Activated naive CD4-positive, alpha-beta T cell treated with anti-CD3 and anti-CD28 coated beads, Interleukin-2, amount 50 U/mL, for 24 hours (primary cell): ENCODE data around the gene SLC15A1.
"Not testable (repeated sequence)": the region's sequence is repeated elsewhere in the genome, so short reads cannot be mapped to it uniquely, and the experiment has no call there.

Experiments used
- H3K27ac Mint-ChIP-seq: one replicate; pipeline ENCODE4 v1.8.0; 2021; ENCODE audit warnings: mild to moderate bottlenecking, mixed read lengths
- H3K27me3 Mint-ChIP-seq: one replicate; pipeline ENCODE4 v1.8.0; 2021; ENCODE audit warnings: mixed read lengths
- H3K36me3 Mint-ChIP-seq: one replicate; pipeline ENCODE4 v1.8.0; 2021; ENCODE audit warnings: mixed read lengths
- H3K4me1 Mint-ChIP-seq: one replicate; pipeline ENCODE4 v1.8.0; 2021; ENCODE audit warnings: mixed read lengths
- H3K4me3 Mint-ChIP-seq: one replicate; pipeline ENCODE4 v1.8.0; 2021; ENCODE audit warnings: mild to moderate bottlenecking, mixed read lengths
- H3K9me3 Mint-ChIP-seq: one replicate; pipeline ENCODE4 v1.8.0; 2021; ENCODE audit warnings: mixed read lengths

SLC15A1 gene

DNA sequence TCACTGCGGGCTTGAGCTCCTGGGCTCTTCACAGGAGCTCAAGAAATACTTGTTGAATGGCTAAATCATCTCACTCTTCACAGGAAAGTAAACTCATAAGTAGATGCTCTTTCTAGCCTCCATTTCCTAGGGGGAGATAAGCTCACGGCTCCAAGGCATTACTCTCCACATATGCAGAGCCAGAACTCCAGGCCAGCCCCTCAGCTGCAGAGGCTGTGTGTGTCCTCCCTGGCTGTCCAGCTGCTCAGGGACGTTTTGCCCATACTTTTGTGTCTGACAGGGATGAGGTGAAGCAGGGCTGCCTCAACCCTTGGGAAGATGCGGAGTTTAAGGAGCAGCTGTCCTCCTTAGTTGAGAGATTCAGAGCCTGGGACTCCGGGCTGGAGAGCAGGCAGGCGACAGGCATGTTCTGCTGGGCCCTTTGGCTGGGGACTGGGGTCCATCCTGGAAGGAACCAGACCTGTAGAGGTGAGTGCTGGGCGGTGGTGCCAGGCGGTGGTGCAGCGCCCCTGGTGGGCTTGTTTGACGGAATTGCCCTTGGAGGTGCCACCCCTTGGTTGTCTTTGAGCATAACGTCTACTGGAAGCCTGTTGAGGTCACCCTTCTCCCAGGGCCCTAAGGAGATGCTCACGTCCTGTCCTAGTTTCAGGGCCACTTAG, 20.5 kb upstream of the SLC15A1 start:
- Mint-ChIP-seq H3K36me3 (no peaks in the 10 kb centered on the region), H3K4me3 (no peak overlapping the region), H3K9me3 (no peaks in the 10 kb centered on the region), H3K4me1 (no peaks in the 10 kb centered on the region), H3K27ac (no peak overlapping the region), H3K27me3 (peaks cover 10% of the 10 kb centered on the region)

DNA sequence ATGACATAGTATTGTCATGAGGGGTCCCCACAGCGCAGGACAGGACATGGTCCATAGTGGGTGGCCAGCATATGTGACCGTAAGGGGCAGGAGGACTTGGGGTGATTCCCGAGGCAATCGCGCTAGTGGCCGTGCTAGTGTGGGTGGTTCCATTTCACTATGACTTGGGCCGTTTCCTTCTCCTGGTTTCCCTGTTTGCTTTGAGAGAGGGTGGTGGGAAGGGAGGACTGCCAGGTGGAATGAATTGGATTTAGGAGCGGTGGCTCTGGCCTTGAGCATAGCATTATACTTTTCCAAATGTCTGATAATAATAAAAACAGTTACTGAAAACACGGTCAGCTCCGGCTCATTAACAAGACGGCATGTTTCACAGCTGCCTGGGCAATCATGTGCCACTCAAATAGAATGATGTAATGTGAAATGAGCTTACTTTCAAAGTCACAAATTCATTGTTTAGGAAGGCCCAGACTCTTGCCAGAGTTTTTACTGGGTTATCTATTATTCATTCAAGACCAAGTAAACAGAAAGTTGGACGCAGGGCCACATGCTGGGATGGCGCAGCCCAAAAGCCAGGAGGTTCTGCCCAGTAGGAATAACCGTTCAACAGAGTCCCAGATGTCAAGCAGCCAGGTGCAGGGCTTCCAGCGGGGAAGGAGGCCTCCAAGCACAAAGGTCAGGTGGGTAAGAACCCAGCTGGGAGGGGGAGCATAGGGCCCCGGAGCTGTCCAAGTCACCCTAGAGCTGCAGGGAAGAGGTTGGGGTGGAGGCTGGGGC, 19.6 kb upstream of the SLC15A1 start:
- peaks cover 7% of the 10 kb centered on the region for H3K27me3 Mint-ChIP-seq
- H3K36me3 Mint-ChIP-seq, result no peaks in the 10 kb centered on the region
- no peaks in the 10 kb centered on the region for H3K4me1 Mint-ChIP-seq

DNA sequence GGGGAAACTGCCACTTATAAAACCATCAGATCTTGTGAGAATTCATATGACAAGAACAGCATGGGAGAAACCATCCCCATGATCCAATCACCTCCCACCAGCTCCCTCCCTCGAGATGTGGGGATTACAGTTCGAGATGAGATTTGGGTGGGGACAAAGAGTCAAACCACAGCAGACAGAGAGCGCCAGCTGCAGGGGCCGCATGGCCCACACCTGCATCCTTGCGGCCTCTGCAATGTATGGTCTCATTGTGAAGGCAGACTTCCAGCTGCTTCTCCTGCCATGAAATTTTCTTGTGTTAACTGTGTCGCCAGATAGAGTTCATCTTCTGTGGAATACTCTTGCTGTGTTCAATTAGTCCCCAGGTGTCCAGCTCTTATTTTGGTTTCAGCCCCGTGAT, 17.3 kb upstream of the SLC15A1 start:
- Mint-ChIP-seq H3K4me1 (no peaks in the 10 kb centered on the region), H3K36me3 (no peaks in the 10 kb centered on the region), H3K27me3 (peaks cover 11% of the 10 kb centered on the region), H3K27ac (no peak overlapping the region), H3K4me3 (no peak overlapping the region), H3K9me3 (no peaks in the 10 kb centered on the region)

More for the DNA sequence above, 19.6 kb upstream of the SLC15A1 start:
- H3K27ac Mint-ChIP-seq, result no peak overlapping the region
- no peak overlapping the region for H3K4me3 Mint-ChIP-seq
- H3K9me3 Mint-ChIP-seq, result no peaks in the 10 kb centered on the region

DNA sequence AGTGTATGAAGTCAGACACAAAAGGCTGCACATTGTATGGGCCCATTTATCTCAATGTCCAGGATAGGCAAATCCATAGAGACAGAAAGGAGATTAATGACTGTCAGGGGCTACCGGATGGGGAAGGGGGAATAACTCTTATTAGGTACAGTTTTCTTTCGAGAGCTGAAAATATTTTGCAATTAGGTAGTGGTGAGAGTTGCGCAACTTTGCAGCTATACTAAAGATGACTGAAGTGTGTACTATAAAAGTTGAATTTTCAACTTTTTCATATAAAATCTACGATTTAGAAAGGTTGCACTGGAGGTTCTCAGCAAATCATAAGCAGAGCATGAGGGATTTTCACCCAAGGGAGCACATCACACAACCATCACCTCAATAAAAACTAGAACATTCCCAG, 16.1 kb upstream of the SLC15A1 start:
- Mint-ChIP-seq H3K36me3 (no peaks in the 10 kb centered on the region), H3K4me3 (no peak overlapping the region), H3K9me3 (no peaks in the 10 kb centered on the region), H3K4me1 (no peaks in the 10 kb centered on the region), H3K27ac (no peak overlapping the region), H3K27me3 (peaks cover 12% of the 10 kb centered on the region)

DNA sequence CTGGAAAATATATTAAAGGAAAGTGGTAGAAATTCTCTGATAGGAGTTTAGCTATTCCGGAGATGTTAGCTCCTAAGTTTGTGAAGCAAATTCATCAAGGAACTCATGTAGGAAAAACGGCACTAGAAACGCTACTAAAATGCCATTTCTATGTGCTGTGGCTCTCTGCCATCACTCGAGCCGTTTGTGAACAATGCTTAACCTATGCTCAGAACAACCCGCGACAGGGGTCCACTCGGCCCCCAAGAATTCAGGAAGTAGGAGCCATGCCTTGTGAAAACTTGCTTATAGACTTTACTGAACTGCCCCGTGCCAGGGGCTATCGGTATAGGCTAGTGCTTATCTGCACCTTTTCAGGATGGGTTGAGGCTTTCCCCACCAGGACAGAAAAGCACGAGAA, 14.2 kb upstream of the SLC15A1 start:
- no peak overlapping the region for H3K27ac Mint-ChIP-seq
- no peaks in the 10 kb centered on the region for H3K36me3 Mint-ChIP-seq
- H3K27me3 Mint-ChIP-seq, result peaks cover 12% of the 10 kb centered on the region
- H3K9me3 Mint-ChIP-seq, result no peaks in the 10 kb centered on the region
- no peak overlapping the region for H3K4me3 Mint-ChIP-seq
- no peaks in the 10 kb centered on the region for H3K4me1 Mint-ChIP-seq

DNA sequence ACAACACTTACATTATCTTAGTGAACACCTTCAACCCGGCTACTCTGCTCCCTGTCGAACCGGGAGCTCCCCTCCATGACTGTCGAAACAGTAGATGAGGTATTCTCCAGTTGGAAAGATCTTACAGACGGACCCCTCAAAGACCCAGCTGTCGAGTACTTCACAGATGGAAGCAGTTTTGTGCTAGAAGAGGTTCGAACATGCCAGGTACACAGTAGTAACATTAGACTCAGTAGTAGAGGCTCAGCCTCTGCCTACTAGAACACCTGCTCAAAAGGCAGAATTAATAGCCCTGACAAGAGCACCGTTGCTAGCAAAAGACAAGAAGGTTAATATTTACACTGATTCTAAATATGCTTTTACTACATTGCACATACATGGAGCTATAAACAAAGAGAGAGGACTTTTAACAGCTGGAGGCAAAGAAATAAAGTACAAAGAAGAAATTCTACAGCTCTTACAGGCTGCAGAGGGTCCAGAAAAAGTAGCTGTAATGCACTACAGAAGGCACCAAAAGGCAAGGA, 13.6 kb upstream of the SLC15A1 start:
- Mint-ChIP-seq H3K27ac (no peak overlapping the region), H3K36me3 (no peaks in the 10 kb centered on the region), H3K9me3 (peaks cover 2% of the 10 kb centered on the region), H3K4me3 (no peak overlapping the region), H3K4me1 (no peaks in the 10 kb centered on the region), H3K27me3 (peaks cover 12% of the 10 kb centered on the region)

DNA sequence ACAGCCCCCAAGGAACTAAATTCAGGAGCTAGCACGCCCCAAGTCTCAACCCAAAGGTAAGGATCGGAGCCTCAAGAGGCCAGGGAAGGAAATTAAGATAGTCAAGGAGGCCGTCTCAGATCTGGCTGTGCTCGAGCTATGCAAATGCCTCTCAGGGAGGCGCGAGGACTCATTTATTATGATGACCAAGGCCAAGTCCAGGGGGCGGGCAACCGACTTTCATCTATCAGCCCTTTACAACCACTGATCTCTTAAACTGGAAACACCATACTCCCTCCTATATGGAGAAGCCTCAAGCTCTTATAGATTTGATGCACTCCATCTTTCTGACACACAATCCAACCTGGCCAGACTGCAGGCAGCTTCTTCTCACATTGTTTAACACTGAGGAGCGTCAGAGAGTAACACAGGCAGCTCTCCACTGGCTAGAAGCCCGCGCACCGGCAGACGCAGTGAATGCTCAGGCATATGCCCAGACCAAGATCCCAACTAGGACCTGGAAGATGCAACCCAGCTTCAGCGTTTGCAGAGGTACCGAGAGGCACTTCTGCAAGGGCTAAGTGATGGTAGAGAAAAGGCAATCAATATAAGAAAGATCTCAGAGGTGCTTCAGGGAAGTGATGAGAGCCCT, 9.6 kb upstream of the SLC15A1 start:
- Mint-ChIP-seq H3K4me3 (no peak overlapping the region), H3K36me3 (no peaks in the 10 kb centered on the region), H3K27ac (no peak overlapping the region), H3K9me3 (peaks cover 7% of the 10 kb centered on the region), H3K4me1 (no peaks in the 10 kb centered on the region), H3K27me3 (peaks cover 8% of the 10 kb centered on the region)

DNA sequence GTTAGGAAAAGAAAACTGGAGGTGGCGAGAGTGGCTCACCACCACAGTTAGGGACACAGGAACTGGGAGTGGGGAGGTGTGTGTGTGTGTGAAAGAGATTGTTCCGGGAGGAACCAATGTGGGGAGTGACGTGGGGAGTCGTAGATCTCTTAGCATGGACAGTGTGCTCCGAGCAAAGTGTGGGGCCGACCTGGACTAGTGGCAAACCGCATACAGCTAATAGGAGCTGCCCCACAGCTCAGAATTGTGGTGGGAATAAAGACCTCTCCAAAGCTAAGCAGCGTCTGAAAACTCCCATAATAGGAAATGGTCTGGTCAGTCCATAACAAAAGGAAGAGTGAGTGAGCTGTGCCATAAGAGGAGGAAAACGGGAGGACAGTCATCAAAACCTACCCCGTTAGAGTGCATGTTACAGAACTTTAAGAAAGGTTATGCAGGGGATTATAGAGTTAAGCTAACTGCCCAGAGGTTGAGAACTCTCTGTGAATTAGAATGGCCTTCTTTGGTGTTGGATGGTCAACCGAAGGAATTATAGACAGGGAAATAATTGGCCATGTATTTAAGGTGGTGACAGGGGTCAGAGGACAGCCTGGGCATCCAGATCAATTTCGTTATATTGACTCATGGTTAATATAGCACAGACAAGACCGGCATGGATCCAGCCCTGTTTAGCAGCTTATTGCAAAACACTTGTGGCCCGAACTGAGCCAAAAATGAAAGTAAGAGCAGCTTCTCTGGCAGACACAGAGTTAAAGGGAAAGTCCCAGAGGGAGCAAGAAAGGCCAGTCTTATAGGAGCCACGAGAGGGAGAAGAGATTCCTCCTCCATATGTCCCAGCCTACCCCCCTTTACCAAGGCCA, 8.9 kb upstream of the SLC15A1 start:
- Mint-ChIP-seq H3K4me1 (no peaks in the 10 kb centered on the region), H3K4me3 (no peak overlapping the region), H3K36me3 (no peaks in the 10 kb centered on the region), H3K27ac (no peak overlapping the region), H3K9me3 (peaks cover 7% of the 10 kb centered on the region), H3K27me3 (peaks cover 11% of the 10 kb centered on the region)

DNA sequence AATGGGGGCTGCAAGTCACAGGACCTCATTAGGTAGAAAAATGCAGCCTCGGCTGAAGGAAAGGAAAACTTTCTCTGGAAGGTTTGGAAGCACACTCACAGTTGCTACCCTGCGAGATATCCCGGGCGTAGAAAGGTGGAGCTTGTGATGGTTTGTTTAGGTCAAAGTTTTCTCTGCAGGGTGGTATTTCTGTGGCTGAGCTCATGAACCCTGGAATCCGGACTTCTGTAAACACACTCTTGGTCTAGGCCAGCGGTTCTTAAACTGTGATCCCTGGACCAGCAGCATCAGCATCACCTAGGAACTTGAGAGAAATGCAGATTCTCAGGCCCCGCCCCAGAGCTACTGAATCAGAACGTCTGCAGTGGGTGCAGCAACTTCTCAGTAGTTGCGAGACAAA, 3.3 kb upstream of the SLC15A1 start:
- Mint-ChIP-seq H3K36me3 (no peaks in the 10 kb centered on the region), H3K4me3 (no peak overlapping the region), H3K27me3 (peaks cover 30% of the 10 kb centered on the region), H3K4me1 (no peaks in the 10 kb centered on the region), H3K9me3 (peaks cover 1% of the 10 kb centered on the region), H3K27ac (no peak overlapping the region)

DNA sequence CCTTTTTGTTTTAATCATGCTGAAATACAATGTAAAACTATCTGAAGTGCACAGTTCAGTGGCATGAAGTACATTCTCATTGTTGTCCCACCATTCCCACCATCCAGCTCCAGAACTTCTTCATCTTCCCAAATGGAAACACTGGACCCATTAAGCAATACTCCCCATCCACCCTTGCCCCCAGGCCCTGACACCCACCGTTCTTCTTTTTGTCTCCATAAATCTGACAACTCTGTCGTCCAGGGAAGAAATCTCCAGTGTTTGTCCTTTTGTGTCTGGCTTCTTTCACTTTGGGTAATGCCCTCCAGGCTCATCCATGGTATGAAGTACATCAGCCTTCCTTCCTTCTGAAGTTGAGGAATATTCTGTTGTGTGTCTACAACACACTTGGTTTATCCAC, 2.6 kb upstream of the SLC15A1 start:
- Mint-ChIP-seq H3K4me1 (no peaks in the 10 kb centered on the region), H3K9me3 (no peaks in the 10 kb centered on the region), H3K27ac (no peak overlapping the region), H3K4me3 (no peak overlapping the region), H3K36me3 (no peaks in the 10 kb centered on the region), H3K27me3 (peaks cover 33% of the 10 kb centered on the region)

DNA sequence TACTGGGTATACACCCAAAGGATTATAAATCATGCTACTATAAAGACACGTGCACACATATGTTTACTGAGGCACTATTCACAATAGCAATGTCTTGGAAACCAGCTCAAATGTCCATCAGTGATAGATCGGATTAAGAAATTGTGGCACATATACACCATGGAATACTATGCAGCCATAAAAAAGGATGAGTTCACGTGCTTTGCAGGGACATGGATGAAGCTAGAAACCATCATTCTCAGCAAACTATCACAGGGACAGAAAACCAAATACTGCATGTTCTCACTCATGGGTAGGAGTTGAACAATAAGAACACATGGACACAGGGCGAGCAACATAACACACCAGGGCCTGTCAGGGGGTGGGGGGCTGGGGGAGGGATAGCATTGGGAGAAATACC, 2.0 kb upstream of the SLC15A1 start:
- not testable (repeated sequence) for H3K4me3 Mint-ChIP-seq, H3K4me1 Mint-ChIP-seq, H3K36me3 Mint-ChIP-seq, H3K9me3 Mint-ChIP-seq, H3K27ac Mint-ChIP-seq
- H3K27me3 Mint-ChIP-seq, result peaks cover 34% of the 10 kb centered on the region

DNA sequence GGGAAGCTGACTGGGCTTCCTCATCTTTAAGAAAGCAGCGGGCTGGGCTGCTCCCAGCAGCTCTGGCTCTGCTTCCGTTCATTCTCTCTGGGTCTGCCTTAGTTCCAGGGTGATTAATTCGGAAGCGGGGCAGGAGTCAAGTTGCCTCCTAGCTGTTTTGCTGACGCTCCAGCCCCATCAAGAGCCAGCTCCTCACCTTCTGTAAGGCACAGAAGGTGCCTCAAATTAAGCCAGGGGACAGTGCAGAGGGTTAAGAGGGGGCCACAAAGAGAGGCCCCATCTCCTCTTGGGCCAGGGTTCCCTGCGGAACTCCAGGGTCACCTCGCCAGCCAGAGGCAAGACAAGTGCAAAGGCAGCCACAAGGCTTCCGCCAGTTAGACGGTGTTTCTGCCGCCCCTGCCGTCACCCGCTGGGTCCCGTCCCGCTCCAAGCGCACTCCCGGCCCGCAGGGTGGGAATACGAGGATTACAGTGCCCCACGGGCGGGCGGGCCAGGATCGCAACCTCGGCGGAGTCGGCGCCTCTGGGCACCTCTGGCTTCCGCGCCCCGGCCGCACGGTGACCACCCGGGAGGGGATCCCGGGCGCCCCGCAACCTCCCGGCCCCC, 508 bp downstream of the SLC15A1 start:
- H3K4me1 Mint-ChIP-seq, result no peaks in the 10 kb centered on the region
- H3K27ac Mint-ChIP-seq, result no peak overlapping the region
- H3K4me3 Mint-ChIP-seq, result no peak overlapping the region
- H3K36me3 Mint-ChIP-seq, result no peaks in the 10 kb centered on the region
- H3K9me3 Mint-ChIP-seq, result no peaks in the 10 kb centered on the region
- H3K27me3 Mint-ChIP-seq, result peaks cover 36% of the 10 kb centered on the region

DNA sequence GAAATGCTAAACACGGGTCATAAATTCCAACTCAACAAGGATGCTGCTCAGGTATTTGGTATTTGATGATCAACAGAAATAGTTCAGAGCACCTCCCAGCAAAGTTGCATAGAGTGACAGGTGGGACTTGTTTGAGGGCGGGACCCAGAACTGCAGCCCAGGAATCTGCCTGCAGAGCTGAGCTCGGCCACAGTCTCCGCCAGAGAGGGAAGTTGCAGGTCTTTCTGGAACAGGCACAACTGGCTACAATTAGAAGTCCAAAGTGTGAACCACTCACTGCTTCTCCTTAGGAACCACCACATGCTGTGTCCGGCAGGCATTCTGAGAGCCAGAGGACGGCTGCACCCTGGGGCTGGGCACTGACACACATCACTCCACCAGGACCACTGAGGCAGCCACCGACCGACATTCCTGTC, 1.1 kb downstream of the SLC15A1 start:
- no peaks in the 10 kb centered on the region for H3K9me3 Mint-ChIP-seq

DNA sequence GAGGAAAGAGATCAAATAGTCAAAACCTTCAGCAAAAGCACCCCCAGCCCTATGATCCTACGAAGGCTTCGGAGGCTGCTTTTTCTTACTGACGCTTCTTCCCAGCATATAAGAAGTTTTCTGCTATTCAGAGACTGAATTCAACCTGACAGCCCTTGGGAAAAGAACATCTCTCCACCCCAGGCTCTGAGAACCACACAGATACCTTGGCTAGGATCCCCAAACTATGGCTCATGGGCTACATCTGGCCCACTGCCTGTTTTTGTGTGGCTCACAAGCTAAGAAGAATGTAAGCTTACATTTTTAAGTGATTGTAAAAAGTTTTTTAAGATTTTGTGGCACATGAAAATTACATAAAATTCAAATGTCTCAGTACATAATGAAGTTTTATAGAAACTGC, 3.0 kb downstream of the SLC15A1 start:
- no peak overlapping the region for H3K27ac Mint-ChIP-seq
- H3K36me3 Mint-ChIP-seq, result no peaks in the 10 kb centered on the region
- H3K4me3 Mint-ChIP-seq, result no peak overlapping the region
- no peaks in the 10 kb centered on the region for H3K4me1 Mint-ChIP-seq
- H3K9me3 Mint-ChIP-seq, result no peaks in the 10 kb centered on the region
- peaks cover 31% of the 10 kb centered on the region for H3K27me3 Mint-ChIP-seq

More for the DNA sequence above, 1.1 kb downstream of the SLC15A1 start:
- Mint-ChIP-seq H3K4me1 (no peaks in the 10 kb centered on the region), H3K36me3 (no peaks in the 10 kb centered on the region), H3K27ac (no peak overlapping the region), H3K27me3 (peaks cover 32% of the 10 kb centered on the region), H3K4me3 (no peak overlapping the region)

DNA sequence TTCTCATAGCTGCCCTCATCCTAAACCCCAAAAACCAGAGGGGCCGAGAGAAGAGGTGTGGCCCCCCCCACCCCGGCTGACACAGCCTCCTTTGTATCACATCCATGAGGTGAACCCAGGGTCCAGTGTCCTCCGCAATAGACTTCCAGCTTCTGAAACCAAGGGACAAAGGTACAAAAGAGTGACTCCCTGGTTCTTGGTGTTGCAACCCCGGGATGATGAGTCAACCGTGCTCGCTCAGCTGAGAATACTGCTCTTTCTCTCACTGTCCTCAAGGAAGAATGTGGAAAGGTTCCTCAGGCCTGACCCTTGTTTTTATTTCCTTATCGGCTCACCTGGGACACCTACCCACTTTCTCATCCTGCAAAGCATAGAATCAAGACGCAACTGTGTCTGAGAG, 5.5 kb downstream of the SLC15A1 start:
- H3K27ac Mint-ChIP-seq, result no peak overlapping the region
- H3K4me1 Mint-ChIP-seq, result no peaks in the 10 kb centered on the region
- H3K4me3 Mint-ChIP-seq, result no peak overlapping the region
- no peaks in the 10 kb centered on the region for H3K36me3 Mint-ChIP-seq
- H3K9me3 Mint-ChIP-seq, result no peaks in the 10 kb centered on the region
- H3K27me3 Mint-ChIP-seq, result peaks cover 14% of the 10 kb centered on the region
